K562 (cell line): ENCODE measurements around the gene SLAMF6. TPM values are rescaled to one million over a fixed set of nuclear protein-coding genes. Genes with fewer than 3 reads are reported as not detected.

ENCODE experiments used
- BRD4 ChIP-seq: fragments of 200-600 bp; sonication (generic); IDR thresholded peaks from 2 replicates; pipeline ENCODE4 v1.6.1; 2017; ENCODE audit warnings: inconsistent platforms
- HCFC1 ChIP-seq: IDR thresholded peaks from 2 replicates; pipeline ENCODE4 v1.6.1; 2012; ENCODE audit warnings: low read depth, low read length, improper control_type of control experiment
- HEY1 ChIP-seq: fragments of 250-450 bp; sonication (Bioruptor Pico); IDR thresholded peaks from 2 replicates; pipeline ENCODE4 v1.5.0; 2020; ENCODE audit warnings: mild to moderate bottlenecking, moderate library complexity, borderline replicate concordance
- HNRNPK ChIP-seq: fragments of 200-400 bp; formaldehyde crosslinking; IDR thresholded peaks from one replicate; pipeline ENCODE4 v1.6.1; 2018; ENCODE audit warnings: mild to moderate bottlenecking, low read depth, low read length; ENCODE audit not compliant: poor library complexity, severe bottlenecking
- MED1 ChIP-seq: sonication (generic); formaldehyde crosslinking; IDR thresholded peaks from 2 replicates; pipeline ENCODE4 v1.8.1; 2023; ENCODE audit warnings: missing genetic modification reagents, borderline replicate concordance
- SMARCB1 ChIP-seq: IDR thresholded peaks from 2 replicates; pipeline ENCODE4 v1.6.1; 2011; ENCODE audit warnings: improper control_type of control experiment, low read depth; ENCODE audit not compliant: insufficient read length
- SNAPC5 ChIP-seq: fragments of 250-450 bp; sonication (Bioruptor Pico); IDR thresholded peaks from 2 replicates; pipeline ENCODE4 v1.8.0; 2021; ENCODE audit warnings: moderate library complexity, mild to moderate bottlenecking, inconsistent platforms
- ZBTB40 ChIP-seq, 2 experiments: fragments of 450-650 bp in 1 of 2; sonication (generic) in 1 of 2; formaldehyde crosslinking in 1 of 2; IDR thresholded peaks; 2 replicates each; pipeline versions ENCODE4 v1.7.1 to v1.9.0; 2016 to 2022; ENCODE audit warnings: inconsistent platforms in 1 of 2, mild to moderate bottlenecking in 1 of 2, missing genetic modification reagents in 1 of 2
- ZC3H11A ChIP-seq: IDR thresholded peaks from 2 replicates; pipeline ENCODE4 v1.6.1; 2012; ENCODE audit warnings: low read depth, low read length, improper control_type of control experiment
- ZNF644 ChIP-seq: fragments of 200-800 bp; sonication (Bioruptor generic); IDR thresholded peaks from 2 replicates; pipeline ENCODE4 v1.6.1; 2016; ENCODE audit warnings: low read depth, missing genetic modification characterization, missing compliant biosample characterization
- polyA plus RNA-seq, 8 experiments: library from polyadenylated mRNA; depleted of rRNA in 4 of 8; stranded (reverse) in 5 of 8; unstranded in 3 of 8; fragments of >200 nt; fragmentation: Nextera tagmentation in 2 of 8; fragmentation: Illumina TruSeq in 1 of 8; extraction: Ambion mirVana in 2 of 8; extraction: Trizol in 1 of 8; gene quantifications; 2 replicates each; pipeline versions ENCODE4 v1.2.1 to v1.2.3, GENCODE V29; 2011 to 2014; ENCODE audit warnings: inconsistent platforms in 1 of 8, missing spikeins in 1 of 8
- total RNA-seq, 7 experiments: library from RNA; depleted of rRNA in 6 of 7; stranded (reverse); fragments of >200 nt in 6 of 7; fragmentation: Illumina TruSeq in 2 of 7; extraction: Trizol in 2 of 7; gene quantifications; 2 replicates each; pipeline versions ENCODE4 v1.2.1 to v1.2.3, GENCODE V29; 2011 to 2021; ENCODE audit warnings: low replicate concordance in 1 of 7
- TF ChIP-seq, protein P1 (sequence below): IDR thresholded peaks from 2 replicates; pipeline ENCODE4 v1.6.1; 2014; ENCODE audit warnings: antibody characterized with exemption
- TF ChIP-seq, protein P2 (sequence below): fragments of 450-650 bp; formaldehyde crosslinking; IDR thresholded peaks from 2 replicates; pipeline ENCODE4 v1.4.0; 2020; ENCODE audit warnings: mild to moderate bottlenecking, moderate library complexity
- TF ChIP-seq, protein P3 (sequence below): fragments of 250-450 bp; sonication (Bioruptor Pico); IDR thresholded peaks from 2 replicates; pipeline ENCODE4 v1.9.0; 2021; ENCODE audit warnings: mild to moderate bottlenecking

SLAMF6 gene
- total and polyA plus RNA-seq, 9 of the 15 experiments (the other 6 are each of a cell fraction or from before 2014, with no cell fraction given), result 0.56 to 4.8 (median 1.1) TPM

GRCh38 chr1:160539990-160540858 lies 17.2 kb upstream of the SLAMF6 start (continued):
- TF ChIP-seq, protein P1, sequence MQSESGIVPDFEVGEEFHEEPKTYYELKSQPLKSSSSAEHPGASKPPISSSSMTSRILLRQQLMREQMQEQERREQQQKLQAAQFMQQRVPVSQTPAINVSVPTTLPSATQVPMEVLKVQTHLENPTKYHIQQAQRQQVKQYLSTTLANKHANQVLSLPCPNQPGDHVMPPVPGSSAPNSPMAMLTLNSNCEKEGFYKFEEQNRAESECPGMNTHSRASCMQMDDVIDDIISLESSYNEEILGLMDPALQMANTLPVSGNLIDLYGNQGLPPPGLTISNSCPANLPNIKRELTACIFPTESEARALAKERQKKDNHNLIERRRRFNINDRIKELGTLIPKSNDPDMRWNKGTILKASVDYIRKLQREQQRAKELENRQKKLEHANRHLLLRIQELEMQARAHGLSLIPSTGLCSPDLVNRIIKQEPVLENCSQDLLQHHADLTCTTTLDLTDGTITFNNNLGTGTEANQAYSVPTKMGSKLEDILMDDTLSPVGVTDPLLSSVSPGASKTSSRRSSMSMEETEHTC, result peak; percentile 88
- TF ChIP-seq MED1 (CRISPR knock-in tag) (no peak), ZNF644 (tag) (peak; percentile 98), HNRNPK (no peak), SNAPC5 (CRISPR knock-in tag) (no peak), HCFC1 (no peak), HEY1 (CRISPR knock-in tag) (peak; percentile 97), BRD4 (no peak; the same call in 1 of the 2 replicates), SMARCB1 (peak; percentile 77), ZC3H11A (no peak), ZBTB40 (IDR thresholded peaks at IDR 0.05) (peak; percentile 67; the same call in 1 of the 2 replicates), ZBTB40 (CRISPR knock-in tag; IDR thresholded peaks at IDR 0.05) (no peak)
- TF ChIP-seq, protein P2, sequence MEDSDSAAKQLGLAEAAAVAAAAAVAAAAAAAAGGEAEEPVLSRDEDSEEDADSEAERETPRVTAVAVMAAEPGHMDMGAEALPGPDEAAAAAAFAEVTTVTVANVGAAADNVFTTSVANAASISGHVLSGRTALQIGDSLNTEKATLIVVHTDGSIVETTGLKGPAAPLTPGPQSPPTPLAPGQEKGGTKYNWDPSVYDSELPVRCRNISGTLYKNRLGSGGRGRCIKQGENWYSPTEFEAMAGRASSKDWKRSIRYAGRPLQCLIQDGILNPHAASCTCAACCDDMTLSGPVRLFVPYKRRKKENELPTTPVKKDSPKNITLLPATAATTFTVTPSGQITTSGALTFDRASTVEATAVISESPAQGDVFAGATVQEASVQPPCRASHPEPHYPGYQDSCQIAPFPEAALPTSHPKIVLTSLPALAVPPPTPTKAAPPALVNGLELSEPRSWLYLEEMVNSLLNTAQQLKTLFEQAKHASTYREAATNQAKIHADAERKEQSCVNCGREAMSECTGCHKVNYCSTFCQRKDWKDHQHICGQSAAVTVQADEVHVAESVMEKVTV (CRISPR knock-in tag), result peak; percentile 47; the same call in 1 of the 2 replicates
- TF ChIP-seq, protein P3, sequence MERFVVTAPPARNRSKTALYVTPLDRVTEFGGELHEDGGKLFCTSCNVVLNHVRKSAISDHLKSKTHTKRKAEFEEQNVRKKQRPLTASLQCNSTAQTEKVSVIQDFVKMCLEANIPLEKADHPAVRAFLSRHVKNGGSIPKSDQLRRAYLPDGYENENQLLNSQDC (CRISPR knock-in tag), result no peak
